Fibroblast of skin of back (primary cell): ENCODE results near the gene SNAPC4.
"Not testable (repeated sequence)": the region's sequence is repeated elsewhere in the genome, so short reads cannot be mapped to it uniquely, and the experiment has no call there.

ENCODE experiments used
- DNase-seq: peaks from one replicate; pipeline ENCODE4 v3.0.0-alpha.2; 2013

Gene SNAPC4

GRCh38 chr9:136355616-136356557 lies 44.1 kb downstream of the SNAPC4 start:
- no peak for DNase-seq

GRCh38 chr9:136354592-136355085 lies 45.3 kb downstream of the SNAPC4 start:
- DNase-seq, result peak; percentile 58

- no peak for DNase-seq
Measured at GRCh38 chr9:136353757-136354488, 46.0 kb downstream of the SNAPC4 start.

GRCh38 chr9:136353088-136353487 lies 46.9 kb downstream of the SNAPC4 start:
- DNase-seq, result no peak

- DNase-seq, result no peak
Measured at GRCh38 chr9:136352682-136353081, 47.3 kb downstream of the SNAPC4 start.

- not testable (repeated sequence) for DNase-seq
Measured at GRCh38 chr9:136351868-136352267, 48.1 kb downstream of the SNAPC4 start.

GRCh38 chr9:136351252-136351800 lies 48.6 kb downstream of the SNAPC4 start:
- DNase-seq, result no peak
